IPS-NIHi7 (cell line): Measurements from ENCODE around the gene SELENOF.

Experiments used
- DNase-seq: peaks from one replicate; pipeline ENCODE4 v3.0.0; 2012; ENCODE audit warnings: mixed read lengths; ENCODE audit errors: extremely low spot score

The SELENOF gene

GRCh38 chr1:86913896-86914600, at the start of gene SELENOF:
Gene SELENOF, minus strand, starts transcription at chr1:86914126. Its CDS starts 15 bp downstream, at chr1:86914111.
- DNase-seq = peak; percentile 97

GRCh38 chr1:86960548-86960947, 46.6 kb upstream of the SELENOF start:
- no peak for DNase-seq

- DNase-seq = no peak
These were observed 43.3 kb upstream of the SELENOF start for GRCh38 chr1:86957221-86957620.

GRCh38 chr1:86956221-86956620, 42.3 kb upstream of the SELENOF start:
- DNase-seq = no peak

GRCh38 chr1:86955678-86956077, 41.8 kb upstream of the SELENOF start:
- DNase-seq = no peak

GRCh38 chr1:86953167-86953566, 39.2 kb upstream of the SELENOF start:
- no peak for DNase-seq

- DNase-seq = no peak
These were observed 37.5 kb upstream of the SELENOF start for GRCh38 chr1:86951430-86951829.

- DNase-seq = no peak
These were observed 36.9 kb upstream of the SELENOF start for GRCh38 chr1:86950712-86951419.

- no peak for DNase-seq
These were observed 34.3 kb upstream of the SELENOF start for GRCh38 chr1:86948212-86948611.

GRCh38 chr1:86942743-86943142, 28.8 kb upstream of the SELENOF start:
- DNase-seq = no peak

- no peak for DNase-seq
These were observed 28.1 kb upstream of the SELENOF start for GRCh38 chr1:86942042-86942441.

- no peak for DNase-seq
These were observed 26.7 kb upstream of the SELENOF start for GRCh38 chr1:86940599-86940998.

GRCh38 chr1:86939406-86939805, 25.5 kb upstream of the SELENOF start:
- no peak for DNase-seq

GRCh38 chr1:86938855-86939254, 24.9 kb upstream of the SELENOF start:
- no peak for DNase-seq

GRCh38 chr1:86938450-86938849, 24.5 kb upstream of the SELENOF start:
- no peak for DNase-seq

GRCh38 chr1:86933562-86934377, 19.8 kb upstream of the SELENOF start:
- DNase-seq = peak; percentile 16

GRCh38 chr1:86933051-86933450, 19.1 kb upstream of the SELENOF start:
- DNase-seq = no peak

GRCh38 chr1:86928819-86929218, 14.9 kb upstream of the SELENOF start:
- no peak for DNase-seq

GRCh38 chr1:86926883-86927282, 13.0 kb upstream of the SELENOF start:
- DNase-seq = no peak

GRCh38 chr1:86925742-86926141, 11.8 kb upstream of the SELENOF start:
- no peak for DNase-seq

- no peak for DNase-seq
These were observed 10.5 kb upstream of the SELENOF start for GRCh38 chr1:86924324-86924960.

GRCh38 chr1:86922445-86922844, 8.5 kb upstream of the SELENOF start:
- DNase-seq = no peak
